Mucosa of stomach (tissue), 1 donor: ENCODE data around the gene PHLPP1.

Source experiments
- H3K27me3 ChIP-seq: one replicate; pipeline ENCODE4 v1.7.0; 2013; ENCODE audit warnings: mild to moderate bottlenecking, low read length; ENCODE audit not compliant: control insufficient read depth, insufficient read depth
- H3K36me3 ChIP-seq: one replicate; pipeline ENCODE4 v1.7.0; 2013; ENCODE audit warnings: low read length; ENCODE audit not compliant: control insufficient read depth, insufficient read depth
- H3K4me1 ChIP-seq: one replicate; pipeline ENCODE4 v1.7.0; 2013; ENCODE audit warnings: mild to moderate bottlenecking, low read length; ENCODE audit not compliant: control insufficient read depth, insufficient read depth
- H3K4me3 ChIP-seq: one replicate; pipeline ENCODE4 v1.7.0; 2013; ENCODE audit warnings: low read length
- H3K9ac ChIP-seq: one replicate; pipeline ENCODE4 v1.7.0; 2013; ENCODE audit warnings: mild to moderate bottlenecking, low read length, moderate library complexity
- H3K9me3 ChIP-seq: one replicate; pipeline ENCODE4 v1.7.0; 2013; ENCODE audit warnings: mild to moderate bottlenecking, low read length, moderate library complexity; ENCODE audit not compliant: control insufficient read depth
- donor health status: Pancreatic carcinoma.

The PHLPP1 gene

DNA sequence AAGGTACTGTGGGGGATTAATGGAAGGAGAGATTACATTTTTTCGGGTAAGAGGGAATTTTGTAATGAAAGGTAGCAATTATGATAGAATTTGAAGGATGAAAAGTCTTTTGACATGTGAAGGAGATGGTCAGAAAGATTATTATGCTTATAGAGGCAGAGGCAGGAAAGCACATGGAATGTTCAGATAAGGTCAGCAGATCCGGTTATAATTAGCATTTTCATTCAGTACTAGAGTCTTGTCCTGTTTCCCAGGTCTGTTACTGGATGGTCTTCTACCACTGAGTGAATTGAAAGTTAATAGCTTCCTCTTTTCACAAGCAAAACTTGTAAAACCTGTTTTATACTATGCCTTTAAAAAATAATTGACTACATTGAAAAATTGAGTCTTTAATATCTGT lies 116.9 kb downstream of the PHLPP1 start:
- Histone ChIP-seq H3K9ac (no peak overlapping the region), H3K27me3 (no peaks in the 10 kb centered on the region), H3K4me3 (no peak overlapping the region), H3K36me3 (no peaks in the 10 kb centered on the region), H3K9me3 (no peaks in the 10 kb centered on the region), H3K4me1 (no peaks in the 10 kb centered on the region)

DNA sequence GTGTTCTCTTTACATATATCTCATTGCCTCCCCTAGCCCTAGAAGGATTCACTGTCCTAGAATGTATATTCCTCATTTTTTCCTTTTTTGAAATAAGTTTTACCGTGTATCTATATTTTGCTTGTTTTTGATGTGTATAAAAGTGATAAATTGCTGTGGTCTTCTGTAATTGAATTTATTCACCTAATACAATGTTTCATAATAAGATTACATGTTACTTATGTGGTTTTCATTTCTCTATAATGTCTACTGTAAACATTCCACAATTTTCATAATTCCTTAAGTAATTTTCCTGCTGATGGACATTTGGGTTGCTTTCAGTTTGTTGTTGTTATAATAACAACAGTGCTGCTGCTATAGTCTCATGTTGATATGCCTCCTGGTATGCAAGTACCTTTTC lies 118.2 kb downstream of the PHLPP1 start:
- Histone ChIP-seq H3K36me3 (no peaks in the 10 kb centered on the region), H3K4me1 (no peaks in the 10 kb centered on the region), H3K27me3 (no peaks in the 10 kb centered on the region), H3K4me3 (no peak overlapping the region), H3K9me3 (no peaks in the 10 kb centered on the region), H3K9ac (no peak overlapping the region)

DNA sequence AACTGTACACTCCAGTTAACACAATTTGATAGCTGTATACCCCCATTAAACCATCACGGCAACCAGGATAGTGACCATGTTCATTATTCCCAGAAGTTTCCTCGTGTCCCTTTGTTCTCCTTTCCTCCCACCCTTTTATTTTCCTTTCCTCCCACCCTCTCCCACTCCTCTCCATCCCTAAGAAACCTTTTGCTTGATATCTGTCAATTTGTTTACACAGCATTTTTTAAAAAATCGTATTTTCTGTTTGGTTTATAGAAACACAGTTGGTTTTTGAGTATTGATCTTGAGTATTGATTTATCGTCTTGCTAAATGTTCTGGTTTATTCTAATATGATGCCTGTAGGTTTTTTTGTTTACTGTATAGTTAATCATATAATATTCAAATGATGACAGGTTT lies 119.4 kb downstream of the PHLPP1 start:
- H3K9me3 ChIP-seq: no peaks in the 10 kb centered on the region
- H3K4me1 ChIP-seq: no peaks in the 10 kb centered on the region
- H3K27me3 ChIP-seq: no peaks in the 10 kb centered on the region
- H3K4me3 ChIP-seq: no peak overlapping the region
- no peak overlapping the region for H3K9ac ChIP-seq
- H3K36me3 ChIP-seq: no peaks in the 10 kb centered on the region

DNA sequence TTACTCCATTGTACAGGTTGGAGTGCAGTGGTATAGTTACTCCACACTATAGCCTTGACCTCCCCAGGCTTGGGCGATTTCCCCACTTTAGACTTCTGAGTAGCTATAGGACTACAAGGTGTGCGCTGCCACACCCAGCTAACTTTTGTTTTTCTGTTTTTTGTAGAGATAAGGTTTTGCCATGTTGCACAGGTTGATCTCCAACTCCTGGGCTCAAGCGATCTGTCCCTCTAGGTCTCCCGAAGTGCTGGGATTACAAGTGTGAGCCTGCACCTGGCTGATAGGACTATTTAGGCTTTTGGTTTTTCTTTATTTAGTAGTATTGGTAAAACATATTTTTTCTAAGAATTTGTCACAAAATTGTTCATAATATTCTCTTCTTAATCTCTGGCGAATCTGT lies 121.7 kb downstream of the PHLPP1 start:
- H3K4me3 ChIP-seq: no peak overlapping the region

DNA sequence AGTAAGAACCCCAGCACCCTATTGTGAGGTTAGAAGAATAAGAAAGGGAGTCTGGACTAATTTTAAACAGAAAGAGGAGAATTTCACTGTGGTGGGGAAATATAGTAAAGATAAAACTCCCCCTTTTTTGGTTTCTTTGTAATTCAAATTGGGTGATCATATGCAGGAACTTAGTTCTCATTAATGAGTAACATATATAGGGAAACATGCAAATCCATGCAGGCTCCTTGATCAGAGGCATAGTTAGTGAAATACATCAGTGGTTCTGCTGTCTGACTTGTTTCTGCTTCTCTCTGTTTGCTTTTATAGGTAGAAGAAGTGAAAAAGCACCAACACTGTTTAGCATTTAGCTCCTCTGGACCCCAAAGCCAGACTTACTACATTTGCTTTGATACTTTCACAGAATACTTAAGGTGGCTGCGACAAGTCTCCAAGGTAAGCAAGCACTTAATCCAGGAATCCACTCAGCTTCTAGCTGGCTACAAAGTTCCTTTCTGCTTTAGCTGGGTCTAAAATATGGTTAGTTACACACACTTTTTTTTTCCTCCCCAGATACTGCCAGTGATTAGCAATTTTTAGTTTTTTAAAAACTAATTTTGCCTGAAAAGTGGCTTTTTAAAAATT lies 123.2 kb downstream of the PHLPP1 start:
- no peaks in the 10 kb centered on the region for H3K36me3 ChIP-seq
- H3K4me3 ChIP-seq: no peak overlapping the region
- no peaks in the 10 kb centered on the region for H3K9me3 ChIP-seq
- H3K27me3 ChIP-seq: no peaks in the 10 kb centered on the region
- H3K4me1 ChIP-seq: no peaks in the 10 kb centered on the region
- H3K9ac ChIP-seq: no peak overlapping the region

More for the DNA sequence above, 121.7 kb downstream of the PHLPP1 start:
- Histone ChIP-seq H3K9ac (no peak overlapping the region), H3K27me3 (no peaks in the 10 kb centered on the region), H3K4me1 (no peaks in the 10 kb centered on the region), H3K9me3 (no peaks in the 10 kb centered on the region), H3K36me3 (no peaks in the 10 kb centered on the region)

DNA sequence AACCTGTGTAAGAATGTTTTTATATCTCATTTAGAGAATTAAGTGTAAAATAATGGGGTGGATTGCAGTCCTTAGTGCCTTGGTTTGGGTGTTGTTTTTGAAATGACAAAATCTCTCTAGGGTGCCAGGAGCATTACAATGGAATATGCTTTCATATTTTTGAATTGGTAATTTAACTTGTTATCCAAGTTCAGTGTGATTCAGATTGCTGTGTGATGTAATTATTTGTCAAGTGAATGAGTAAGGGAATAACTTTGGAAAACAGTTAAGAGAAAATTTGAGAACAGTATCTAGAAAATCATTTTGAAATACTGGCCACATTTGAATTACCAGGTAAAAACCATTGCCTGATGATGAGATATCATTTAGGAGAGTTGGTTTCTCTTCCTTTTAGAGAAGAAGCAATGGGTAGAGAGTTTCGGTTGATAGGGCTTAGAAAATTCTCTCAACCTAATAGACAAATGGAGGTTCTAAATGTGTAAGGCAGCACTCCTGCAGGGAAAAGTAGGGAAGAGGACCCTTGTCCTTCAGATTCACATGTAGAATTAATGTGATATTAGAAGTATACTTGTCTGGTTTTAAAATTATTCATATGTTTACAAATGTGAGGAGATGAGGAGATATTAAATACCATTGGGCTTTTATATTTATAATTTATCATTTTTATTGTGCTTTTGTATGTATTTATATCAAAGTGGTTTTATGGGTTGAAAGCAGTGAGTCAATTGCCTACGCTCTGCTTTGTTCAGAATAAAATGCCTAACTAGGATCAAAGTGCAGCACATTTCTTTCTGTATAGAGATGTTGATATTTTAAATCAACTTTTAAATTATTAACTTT lies 124.8 kb downstream of the PHLPP1 start:
- no peaks in the 10 kb centered on the region for H3K4me1 ChIP-seq
- no peak overlapping the region for H3K4me3 ChIP-seq
- H3K9ac ChIP-seq: no peak overlapping the region
- H3K36me3 ChIP-seq: no peaks in the 10 kb centered on the region
- H3K9me3 ChIP-seq: no peaks in the 10 kb centered on the region
- H3K27me3 ChIP-seq: no peaks in the 10 kb centered on the region

DNA sequence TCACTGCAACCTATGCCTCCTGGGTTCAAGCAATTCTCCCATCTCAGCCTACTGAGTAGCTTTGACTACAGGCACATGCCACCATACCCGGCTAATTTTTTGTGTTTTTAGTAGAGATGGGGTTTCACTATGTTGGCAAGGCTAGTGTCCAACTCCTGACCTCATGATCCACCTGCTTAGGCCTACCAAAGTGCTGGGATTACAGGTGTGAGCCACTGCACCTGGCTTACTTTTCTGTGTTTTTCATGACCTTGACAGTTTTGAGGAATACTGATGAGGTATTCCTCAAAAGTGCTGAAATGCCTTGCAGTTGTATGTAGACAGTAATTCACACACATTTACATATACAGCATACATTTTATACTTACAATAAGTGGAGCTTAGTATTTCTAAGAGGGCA lies 126.1 kb downstream of the PHLPP1 start:
- Histone ChIP-seq H3K9ac (no peak overlapping the region), H3K4me1 (no peaks in the 10 kb centered on the region), H3K9me3 (no peaks in the 10 kb centered on the region), H3K36me3 (no peaks in the 10 kb centered on the region), H3K4me3 (no peak overlapping the region), H3K27me3 (no peaks in the 10 kb centered on the region)

DNA sequence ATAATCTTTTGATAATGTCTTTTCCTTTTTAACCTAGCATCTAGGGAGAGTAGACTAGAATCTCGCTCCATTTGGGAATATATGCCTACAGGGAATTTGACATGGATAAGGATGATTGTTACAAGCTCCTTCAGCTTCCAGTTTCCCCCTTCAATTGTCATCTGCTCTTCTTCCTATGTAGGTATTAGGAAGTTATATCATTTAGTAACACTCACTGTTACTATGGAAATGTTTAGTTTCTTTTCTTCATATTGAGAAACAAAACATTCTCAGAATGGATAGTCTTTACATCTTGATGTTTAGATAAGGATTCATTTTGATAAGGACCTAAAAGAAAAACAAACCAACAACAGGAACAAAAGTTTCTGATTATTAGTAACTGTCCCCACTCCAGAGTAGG lies 127.6 kb downstream of the PHLPP1 start:
- H3K27me3 ChIP-seq: no peaks in the 10 kb centered on the region
- no peaks in the 10 kb centered on the region for H3K9me3 ChIP-seq
- no peak overlapping the region for H3K4me3 ChIP-seq

DNA sequence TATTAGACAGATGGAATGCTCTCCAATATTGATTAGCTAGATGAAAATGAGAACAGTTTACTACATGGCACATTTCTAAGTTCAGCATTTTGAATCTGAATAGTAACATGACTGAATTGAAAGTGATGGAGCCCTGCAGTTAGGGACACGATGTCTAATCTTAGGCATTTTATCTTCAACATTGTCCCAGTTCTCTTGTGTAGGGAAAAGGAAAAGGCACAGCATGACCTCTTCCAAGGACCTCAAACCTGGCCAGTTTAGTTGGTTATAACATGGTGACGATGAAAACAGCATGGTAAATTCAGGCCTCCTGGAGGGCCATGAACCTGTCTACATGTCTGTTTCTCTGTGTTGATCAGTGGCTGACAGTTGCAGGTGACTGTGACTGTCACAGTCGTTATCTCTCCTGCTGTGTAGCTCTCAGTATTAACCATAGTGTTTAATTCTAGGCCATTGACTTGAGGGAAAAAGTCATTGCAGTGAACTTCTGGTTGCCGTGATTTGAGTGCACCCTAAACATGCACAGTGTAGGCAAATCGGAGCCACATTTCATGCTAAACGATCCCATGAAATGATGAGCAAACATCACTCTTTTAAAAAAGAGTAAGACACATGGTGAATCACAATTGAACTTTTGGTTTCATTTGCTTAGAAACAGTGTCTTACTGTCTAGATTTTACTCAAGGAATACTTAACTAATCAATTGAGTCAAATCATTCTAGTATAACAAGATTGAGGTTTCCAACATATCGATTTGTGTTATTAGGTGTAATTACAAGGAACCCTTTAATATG lies 129.7 kb downstream of the PHLPP1 start:
- no peaks in the 10 kb centered on the region for H3K9me3 ChIP-seq
- H3K4me3 ChIP-seq: no peak overlapping the region
- H3K4me1 ChIP-seq: no peaks in the 10 kb centered on the region
- H3K9ac ChIP-seq: no peak overlapping the region
- H3K27me3 ChIP-seq: no peaks in the 10 kb centered on the region
- no peaks in the 10 kb centered on the region for H3K36me3 ChIP-seq

More for the DNA sequence above, 127.6 kb downstream of the PHLPP1 start:
- Histone ChIP-seq H3K4me1 (no peaks in the 10 kb centered on the region), H3K36me3 (no peaks in the 10 kb centered on the region), H3K9ac (no peak overlapping the region)

DNA sequence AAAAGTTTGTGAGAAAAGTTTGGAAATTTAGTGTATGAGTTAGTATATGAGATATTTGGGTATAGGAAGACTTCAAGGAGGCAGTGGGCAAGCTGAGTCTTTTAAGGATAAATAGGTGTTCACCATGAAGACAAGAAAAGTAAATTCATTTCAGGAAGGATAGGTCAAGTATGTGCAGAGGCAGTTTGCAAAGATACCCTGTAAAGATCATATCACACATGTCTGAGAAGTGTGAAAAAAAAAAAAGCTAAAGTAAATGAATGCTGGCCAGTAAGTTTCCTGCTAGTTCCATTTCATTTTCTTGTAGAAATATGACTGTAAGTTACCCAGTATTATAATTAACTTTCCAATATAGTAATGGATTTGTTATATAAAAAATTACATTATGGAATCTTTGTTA lies 131.0 kb downstream of the PHLPP1 start:
- Histone ChIP-seq H3K9me3 (no peaks in the 10 kb centered on the region), H3K36me3 (no peaks in the 10 kb centered on the region), H3K27me3 (no peaks in the 10 kb centered on the region), H3K4me1 (peaks cover 8% of the 10 kb centered on the region), H3K9ac (no peak overlapping the region), H3K4me3 (no peak overlapping the region)

DNA sequence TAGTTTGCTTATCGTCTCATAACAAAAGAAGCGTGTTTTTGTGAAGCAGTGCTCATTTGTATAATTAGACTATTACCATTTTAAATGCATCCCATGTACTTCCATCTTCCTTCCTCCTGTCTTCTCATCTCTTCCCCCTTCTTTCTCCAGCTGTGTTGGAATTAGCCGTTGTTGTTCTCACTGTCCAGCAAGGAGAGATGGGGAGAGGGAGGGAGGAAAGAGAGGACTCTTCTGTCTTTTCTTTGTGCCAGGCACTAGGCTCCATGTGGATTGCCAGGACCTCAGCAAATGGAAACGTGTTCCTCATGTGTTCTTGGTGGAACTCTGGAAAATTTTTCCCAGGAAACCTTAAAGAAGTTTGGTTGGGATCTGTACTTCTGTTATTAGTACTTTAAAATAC lies 131.7 kb downstream of the PHLPP1 start:
- Histone ChIP-seq H3K9ac (no peak overlapping the region), H3K9me3 (no peaks in the 10 kb centered on the region), H3K4me1 (peaks cover 8% of the 10 kb centered on the region), H3K27me3 (no peaks in the 10 kb centered on the region), H3K4me3 (no peak overlapping the region), H3K36me3 (no peaks in the 10 kb centered on the region)

DNA sequence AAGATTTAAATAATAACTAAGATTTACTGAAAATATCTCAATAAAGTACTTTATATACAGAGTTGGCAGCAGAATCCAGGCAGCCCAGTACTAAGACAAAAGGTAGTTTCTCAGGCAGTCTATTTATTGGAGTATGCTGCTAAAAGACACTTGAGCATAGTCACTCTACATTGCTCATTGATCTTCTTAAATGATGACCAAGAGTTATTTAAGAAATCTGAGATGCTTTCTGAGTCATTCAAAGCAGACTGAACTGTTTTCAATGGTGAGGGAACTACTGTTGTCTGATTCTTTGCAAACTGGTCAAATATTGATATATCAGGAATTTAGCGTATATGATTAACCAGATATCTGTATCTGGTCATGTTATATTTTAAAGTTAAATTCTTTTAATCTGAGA lies 133.6 kb downstream of the PHLPP1 start:
- Histone ChIP-seq H3K9me3 (no peaks in the 10 kb centered on the region), H3K4me1 (peaks cover 8% of the 10 kb centered on the region), H3K4me3 (no peak overlapping the region), H3K9ac (no peak overlapping the region), H3K27me3 (no peaks in the 10 kb centered on the region), H3K36me3 (no peaks in the 10 kb centered on the region)
